Femur (tissue), 1 donor: ENCODE results near the gene PLEKHM1.
"Not testable (repeated sequence)": the region's sequence is repeated elsewhere in the genome, so short reads cannot be mapped to it uniquely, and the experiment has no call there.

ENCODE experiments used
- DNase-seq: peaks from one replicate; pipeline ENCODE4 v3.0.0-alpha.2; 2017

The PLEKHM1 gene

DNA sequence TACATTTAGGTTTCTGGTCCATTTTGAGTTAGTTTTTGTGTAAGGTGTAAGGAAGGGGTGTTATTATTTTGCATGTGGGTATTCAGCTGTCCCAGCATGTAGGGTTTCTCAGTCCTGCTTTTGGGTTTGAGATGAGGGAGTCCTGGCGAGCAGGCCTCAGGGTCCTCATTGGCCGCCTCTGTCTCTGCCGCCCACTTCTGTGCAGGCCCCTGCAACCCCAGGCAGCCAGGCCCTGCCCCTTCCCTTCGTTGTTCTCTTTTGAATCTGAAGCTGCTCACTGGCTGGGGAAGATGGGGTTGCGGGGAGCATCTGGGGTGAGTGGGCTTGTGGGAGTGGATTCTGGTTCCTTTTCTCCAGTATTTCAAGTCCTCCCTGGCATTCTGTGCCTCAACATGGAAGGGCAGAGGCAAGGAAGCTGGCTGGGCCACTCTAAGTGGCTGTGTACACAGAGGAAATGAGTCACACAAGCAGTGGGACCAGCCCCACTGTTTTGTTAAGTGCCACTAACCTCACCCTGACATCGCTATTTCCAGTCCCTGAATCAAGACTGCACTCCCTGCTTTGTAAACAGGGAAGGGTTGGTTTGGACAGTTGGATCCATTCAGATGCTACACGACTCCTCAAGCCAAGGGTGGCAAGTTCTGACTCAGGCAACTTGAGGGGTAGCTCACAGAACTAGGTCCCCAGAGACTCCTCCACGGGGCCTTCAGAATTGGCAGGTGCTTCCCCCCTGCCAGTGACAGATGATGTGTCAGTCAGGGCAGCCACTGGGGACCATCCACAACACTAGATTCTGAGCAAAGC lies 28.8 kb downstream of the PLEKHM1 start:
- peak; percentile 31 for DNase-seq

GRCh38 chr17:45460422-45460821 lies 30.1 kb downstream of the PLEKHM1 start:
- DNase-seq, result not testable (repeated sequence)

GRCh38 chr17:45454341-45454740 lies 36.2 kb downstream of the PLEKHM1 start:
- not testable (repeated sequence) for DNase-seq

GRCh38 chr17:45453731-45454130 lies 36.8 kb downstream of the PLEKHM1 start:
- DNase-seq, result not testable (repeated sequence)

DNA sequence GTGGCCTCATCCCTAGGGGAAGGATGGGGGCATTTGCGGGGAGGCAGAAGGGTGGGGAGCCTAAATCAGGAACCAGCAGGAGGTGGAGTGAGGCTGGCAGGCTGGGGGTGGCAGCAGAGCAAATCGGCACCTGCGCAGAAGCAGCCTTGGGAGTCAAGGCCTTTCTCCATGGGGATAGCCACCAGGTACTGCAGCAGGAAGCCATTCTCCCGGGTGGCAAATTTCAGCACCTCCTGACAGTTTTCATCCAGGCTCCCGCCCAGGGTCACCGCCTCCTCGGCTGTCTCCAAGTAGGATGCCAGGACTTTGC lies 37.3 kb downstream of the PLEKHM1 start:
- not testable (repeated sequence) for DNase-seq

- DNase-seq, result not testable (repeated sequence)
These were observed 37.9 kb downstream of the PLEKHM1 start for GRCh38 chr17:45452329-45453224.

DNA sequence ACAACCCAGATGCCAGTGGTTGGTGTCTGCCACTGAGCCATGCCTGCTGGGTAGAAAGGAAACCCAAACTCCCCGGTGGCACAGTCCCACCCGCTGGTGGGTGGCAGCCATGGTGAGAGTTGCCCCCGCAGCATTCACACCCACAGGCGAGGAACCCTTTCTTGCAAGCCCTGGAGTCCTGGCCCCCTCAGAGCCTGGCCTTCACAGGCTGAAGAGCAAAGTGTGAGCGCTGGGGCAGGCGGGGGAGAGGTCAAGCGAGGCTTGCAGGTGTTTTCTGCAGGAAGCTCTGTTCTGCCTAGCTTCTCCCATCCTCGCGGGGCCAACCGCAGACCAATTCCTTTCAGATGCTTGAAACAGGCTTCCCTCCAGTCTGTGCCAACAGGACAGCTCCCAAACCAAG lies 38.9 kb downstream of the PLEKHM1 start:
- DNase-seq, result not testable (repeated sequence)

DNA sequence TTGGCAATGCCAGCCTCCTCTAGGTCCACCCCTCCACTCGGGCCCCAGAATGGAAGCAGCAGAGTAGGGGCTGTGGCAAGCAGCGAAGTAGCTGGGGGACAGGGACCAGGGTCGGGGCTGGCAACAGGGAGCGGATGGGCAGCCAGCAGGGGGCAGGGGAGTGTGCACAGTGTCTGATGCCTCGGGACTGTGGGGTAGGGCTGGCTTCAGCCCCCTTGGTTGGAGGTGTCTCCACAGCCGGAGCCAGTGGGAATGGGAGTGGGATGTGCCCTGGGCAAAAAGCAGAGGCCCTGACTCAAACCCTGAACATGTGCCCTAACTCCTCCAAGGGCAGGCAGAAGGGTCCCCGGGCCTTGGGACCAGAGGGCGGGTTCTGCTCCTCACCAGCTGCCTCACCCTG lies 39.4 kb downstream of the PLEKHM1 start:
- DNase-seq, result no peak

DNA sequence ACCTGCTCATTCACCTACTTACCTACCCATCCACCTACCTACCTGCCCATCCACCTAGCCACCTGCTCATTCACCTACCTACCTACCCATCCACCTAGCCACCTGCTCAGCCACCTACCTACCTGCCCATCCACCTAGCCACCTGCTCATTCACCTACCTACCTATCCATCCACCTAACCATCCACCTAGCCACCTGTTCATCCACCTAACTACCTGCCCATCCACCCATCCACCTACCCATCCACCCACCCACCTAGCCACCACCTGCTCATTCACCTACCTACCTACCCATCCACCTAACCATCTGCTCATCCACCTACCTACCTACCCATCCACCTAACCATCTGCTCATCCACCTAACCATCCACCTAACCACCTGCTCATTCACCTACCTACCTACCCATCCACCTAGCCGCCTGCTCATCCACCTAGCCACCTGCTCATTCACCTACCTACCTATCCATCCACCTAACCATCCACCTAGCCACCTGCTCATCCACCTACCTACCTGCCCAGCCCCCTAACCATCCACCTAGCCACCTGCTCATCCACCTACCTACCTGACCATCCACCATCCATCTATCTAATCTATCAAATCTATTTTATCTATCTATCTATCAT lies 40.7 kb downstream of the PLEKHM1 start:
- DNase-seq, result not testable (repeated sequence)

- DNase-seq, result not testable (repeated sequence)
These were observed 41.3 kb downstream of the PLEKHM1 start for GRCh38 chr17:45449260-45449659.

- DNase-seq, result not testable (repeated sequence)
These were observed 42.0 kb downstream of the PLEKHM1 start for GRCh38 chr17:45448483-45448882.

- DNase-seq, result not testable (repeated sequence)
These were observed 42.5 kb downstream of the PLEKHM1 start for GRCh38 chr17:45448066-45448465.

GRCh38 chr17:45447650-45448049 lies 42.9 kb downstream of the PLEKHM1 start:
- not testable (repeated sequence) for DNase-seq

GRCh38 chr17:45446872-45447625 lies 43.5 kb downstream of the PLEKHM1 start:
- DNase-seq, result not testable (repeated sequence)

DNA sequence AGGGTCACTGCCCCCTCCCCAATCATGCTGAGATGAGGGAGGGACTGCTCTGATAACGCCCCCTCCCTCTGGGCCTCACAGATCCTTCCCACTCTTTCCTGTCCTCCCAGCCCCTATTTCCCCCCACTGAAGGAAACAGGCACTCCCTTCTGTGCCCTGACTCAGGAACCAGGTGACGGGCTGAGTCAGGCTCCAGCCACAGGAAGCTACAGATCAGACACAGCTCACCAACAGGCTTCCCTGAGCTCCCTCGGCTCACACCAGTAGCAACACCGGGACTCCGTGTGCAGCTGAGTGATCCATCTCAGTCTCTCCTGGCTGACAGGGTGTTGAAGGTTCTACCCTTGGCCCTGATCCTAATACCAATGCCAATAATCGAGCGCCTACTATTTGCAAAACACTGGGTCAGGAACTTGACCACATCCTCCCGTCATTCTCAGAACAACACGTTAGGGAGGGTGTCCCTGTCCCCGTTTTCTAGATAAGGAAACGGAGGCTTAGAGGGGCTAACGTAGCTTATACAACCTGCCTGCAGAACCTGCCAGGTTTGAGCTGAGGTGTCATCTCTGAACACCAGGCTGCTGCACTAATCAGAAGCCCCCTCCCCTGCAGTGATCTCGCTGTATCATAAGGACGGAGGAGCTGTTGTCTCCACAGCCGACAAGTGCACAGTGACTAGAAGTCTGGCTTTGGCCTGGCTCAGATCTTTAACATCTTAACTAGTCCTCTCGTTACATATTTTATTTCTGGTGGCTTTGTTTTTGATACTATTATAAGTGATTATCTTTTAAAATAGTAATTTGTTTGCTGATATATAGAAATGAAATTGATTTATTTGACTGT lies 44.4 kb downstream of the PLEKHM1 start:
- not testable (repeated sequence) for DNase-seq

DNA sequence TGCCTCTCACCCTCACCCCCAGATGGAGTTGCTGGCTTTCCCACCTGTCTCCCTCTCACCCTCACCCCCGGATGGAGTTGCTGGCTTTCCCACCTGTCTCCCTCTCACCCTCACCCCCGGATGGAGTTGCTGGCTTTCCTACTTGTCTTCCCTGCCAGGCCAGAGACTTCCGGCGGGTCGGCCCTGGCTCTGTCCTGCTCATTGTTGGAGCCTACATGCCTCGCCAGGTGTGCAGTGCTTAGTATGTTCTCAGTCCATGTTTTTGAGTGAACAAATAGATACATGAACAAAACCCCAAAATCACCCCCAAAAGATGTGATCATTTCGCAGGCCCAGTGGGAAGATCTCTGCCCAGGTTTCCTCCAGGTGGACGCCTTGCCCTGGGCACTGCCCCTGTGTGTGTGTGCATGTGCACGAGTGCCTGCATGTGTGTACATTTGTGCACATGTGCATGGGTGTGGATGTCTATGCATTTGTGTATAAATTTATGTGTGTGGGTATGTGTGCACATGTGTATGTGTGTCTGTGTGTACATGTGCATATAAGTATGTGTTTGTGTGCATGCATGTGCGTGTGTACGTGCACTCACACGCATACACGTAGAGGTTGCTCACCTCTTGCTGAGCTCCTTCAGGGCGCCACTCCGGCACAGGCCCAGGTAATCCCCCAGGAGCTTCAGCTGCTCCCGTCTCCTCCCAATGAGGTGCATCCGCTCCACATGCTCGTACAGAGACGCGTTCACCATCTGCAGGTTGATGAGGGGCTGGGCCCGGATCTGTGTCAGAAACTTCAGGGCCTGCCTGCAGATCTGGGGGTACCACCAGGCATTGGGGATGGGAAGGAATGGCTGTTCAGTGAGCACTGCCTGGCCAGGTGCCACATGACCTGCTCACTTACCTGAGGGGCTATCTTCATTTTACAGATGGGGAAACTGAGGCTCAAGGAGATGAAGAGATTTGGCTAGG lies 45.4 kb downstream of the PLEKHM1 start:
- DNase-seq, result not testable (repeated sequence)

- not testable (repeated sequence) for DNase-seq
These were observed 46.2 kb downstream of the PLEKHM1 start for GRCh38 chr17:45444301-45444700.

- DNase-seq, result not testable (repeated sequence)
These were observed 46.9 kb downstream of the PLEKHM1 start for GRCh38 chr17:45443371-45444260.
